Measurements from ENCODE around the gene NOG.

NOG gene

DNA sequence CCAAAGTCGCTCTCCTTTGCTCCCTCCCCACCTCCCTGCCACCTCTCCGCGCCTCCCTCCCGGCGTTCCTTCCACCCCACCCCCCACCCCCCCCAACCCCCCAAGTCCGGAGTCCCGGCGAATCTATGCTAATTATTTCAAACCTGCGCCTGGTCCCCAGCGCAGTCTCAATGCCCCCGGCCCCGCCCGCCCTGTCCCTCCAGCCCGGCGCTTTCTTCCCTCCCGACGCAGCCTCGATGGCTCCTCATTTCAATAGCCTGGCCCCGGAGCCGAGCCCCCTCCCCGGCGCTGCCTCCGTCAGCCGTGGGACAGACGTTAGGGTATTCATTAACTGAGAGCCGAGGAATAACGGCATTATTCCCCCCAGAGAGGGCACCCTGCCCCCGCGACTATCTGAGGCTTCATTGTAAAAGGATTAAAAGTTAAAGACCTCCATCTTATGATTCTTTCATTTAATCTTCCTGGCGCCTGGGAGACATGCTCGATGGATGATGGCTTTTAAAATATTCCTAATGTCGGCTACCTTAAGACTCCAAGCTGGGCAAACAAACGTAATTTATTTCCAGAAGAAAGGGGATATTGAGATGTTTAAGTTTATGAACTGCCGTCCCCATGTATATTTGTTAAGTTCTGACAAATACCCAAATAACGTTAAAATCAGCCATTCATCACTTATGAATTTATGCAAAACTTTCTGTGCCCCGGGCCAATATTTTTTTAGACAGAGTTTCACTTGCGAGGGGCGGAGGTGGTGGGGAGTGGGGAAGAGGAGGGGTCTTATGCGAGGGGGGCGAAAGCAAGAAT lies 3.4 kb downstream of the NOG start:
- no peak for DNase-seq (ENCODE audit: low read depth, low spot score)

DNA sequence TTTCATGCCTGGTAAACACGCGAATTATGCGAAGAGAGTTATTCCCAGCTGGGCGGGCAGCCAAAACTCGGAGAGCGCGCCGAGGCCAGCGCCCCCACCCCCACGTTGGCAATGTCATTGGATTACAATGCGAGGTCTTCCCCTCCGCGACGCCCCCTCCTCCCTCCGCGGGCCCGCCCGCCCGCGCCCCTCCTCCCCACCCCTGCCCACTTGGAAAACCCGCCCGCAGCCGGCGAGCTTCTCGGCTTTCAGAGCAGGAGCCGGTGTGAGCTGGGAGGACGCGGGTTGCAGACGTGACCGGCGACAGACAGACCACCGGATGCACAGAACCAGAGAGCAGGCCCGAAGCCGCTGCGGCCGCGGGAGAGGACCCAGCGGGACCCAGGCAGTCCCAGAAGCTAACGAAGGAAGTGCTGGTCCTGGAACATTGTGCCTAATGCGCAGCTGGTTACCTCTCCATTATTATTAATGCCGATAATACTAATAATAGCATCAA lies 4.0 kb downstream of the NOG start:
- no peak for DNase-seq (ENCODE audit: low read depth, low spot score)

DNA sequence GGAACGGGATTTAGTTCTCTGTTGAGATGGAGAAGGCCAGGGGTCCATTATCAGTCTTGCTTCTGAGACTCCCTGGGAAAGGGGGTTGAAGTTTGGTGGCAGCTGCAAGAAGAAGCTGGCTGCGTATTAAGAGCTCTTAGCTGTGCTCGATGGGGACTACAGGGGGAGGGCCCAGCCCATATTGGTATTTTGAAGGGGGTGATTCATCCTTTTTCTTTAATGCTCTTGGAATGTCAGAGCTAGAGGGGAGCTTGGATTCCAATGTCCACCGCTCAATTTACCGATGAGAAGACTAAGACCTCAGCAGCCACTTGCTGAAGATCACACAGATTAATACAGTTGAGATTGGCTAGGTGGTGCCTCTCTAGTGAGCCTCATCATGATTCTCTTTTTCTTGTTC lies 5.0 kb downstream of the NOG start:
- DNase-seq (ENCODE audit: low read depth, low spot score), result no peak

GRCh38 chr17:56599088-56599487 lies 5.6 kb downstream of the NOG start:
- DNase-seq (ENCODE audit: low read depth, low spot score), result no peak

DNA sequence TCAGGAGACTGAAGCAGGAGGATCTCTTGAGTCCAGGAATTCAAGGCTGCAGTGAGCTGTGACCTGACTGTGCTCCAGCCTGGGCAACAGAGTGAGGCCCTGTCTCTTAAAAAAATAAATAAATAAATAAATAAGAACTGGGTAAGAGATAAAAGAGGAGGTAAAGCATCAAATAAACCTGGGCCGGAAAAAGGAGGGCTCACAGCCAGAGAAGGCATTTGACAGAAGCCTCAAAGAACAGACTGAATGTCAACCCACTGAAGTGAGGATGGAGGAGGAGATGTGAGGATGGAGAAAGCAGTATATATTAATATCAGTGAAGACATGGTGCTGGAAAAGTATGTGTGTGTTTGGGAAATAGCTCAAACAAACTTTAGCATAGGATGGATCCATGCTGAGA lies 6.1 kb downstream of the NOG start:
- no peak for DNase-seq (ENCODE audit: low read depth, low spot score)

DNA sequence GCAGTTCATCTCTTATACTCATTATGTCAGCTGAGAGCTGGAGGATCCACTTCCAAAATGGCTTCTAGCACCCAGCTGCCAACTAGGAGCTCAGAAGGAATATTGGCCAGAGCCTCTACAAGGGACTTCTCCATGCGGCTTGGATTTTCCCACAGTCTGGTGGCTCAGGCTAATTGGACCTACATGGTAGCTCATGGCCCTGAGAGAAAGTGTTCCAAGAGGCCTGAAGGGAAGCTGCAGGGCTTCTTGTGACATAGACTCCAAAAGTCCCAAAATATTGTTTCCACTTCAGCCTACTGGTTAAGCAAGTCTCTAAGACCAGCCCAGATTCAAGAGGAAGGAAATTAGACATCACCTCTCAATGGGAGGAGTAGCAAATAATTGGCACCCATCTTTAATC lies 6.8 kb downstream of the NOG start:
- no peak for DNase-seq (ENCODE audit: low read depth, low spot score)

DNA sequence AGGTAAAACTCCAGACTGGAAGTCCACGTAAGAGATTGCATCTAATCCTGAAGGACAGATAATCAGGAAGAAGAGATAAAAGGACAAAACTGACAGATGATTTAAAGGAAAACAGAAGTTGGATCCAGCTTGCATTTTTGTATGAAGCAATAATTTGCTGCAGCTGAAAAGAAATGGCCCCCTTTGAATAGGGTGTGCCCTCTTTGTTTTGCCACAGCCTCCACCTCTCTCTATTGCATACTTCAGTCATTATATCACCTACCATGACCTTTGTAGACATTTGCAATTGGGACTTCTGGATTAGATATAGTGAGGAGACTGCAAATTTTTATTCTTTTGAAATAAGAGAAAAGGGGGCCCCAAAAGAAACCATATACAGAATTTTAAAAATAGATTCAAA lies 8.1 kb downstream of the NOG start:
- no peak for DNase-seq (ENCODE audit: low read depth, low spot score)

DNA sequence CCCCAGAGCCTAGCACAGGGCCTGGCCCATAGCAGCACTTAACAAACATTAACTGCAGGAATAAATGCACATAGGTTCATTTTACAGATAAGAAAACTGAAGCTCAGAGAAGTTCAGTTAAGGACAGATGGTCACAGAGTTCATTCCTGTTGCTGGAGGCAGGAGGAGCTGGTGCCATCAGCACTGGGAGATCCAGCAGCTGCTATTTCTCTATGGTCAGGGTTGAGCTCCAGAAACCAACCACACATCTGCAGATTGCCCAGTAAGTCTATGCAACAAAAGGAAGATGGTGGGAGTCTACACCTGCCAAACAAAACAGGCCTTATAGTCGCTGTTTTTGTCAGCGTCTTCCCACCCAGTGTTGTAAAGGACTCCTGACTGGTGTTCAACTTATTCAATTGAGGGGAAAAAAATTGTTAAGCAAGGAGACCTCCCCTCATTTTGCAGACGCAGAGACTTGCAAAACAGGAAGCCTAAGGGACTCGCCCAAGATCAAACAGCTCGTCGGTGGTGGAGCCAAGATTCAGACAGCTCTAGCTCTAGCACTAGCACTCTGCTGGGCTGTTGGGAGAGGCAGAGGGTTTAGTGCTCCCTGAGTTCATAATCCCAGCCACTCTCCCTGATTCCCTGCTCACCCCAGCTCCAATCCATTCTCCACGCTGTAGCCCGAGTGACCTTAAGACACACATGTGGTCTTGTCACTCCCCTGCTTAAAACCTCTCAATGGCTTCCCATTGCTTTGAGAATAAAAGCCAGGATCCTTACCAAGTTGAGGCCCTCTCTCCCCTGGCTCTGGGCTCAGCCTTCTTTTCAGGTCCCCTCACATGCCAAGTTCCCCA lies 9.0 kb downstream of the NOG start:
- DNase-seq (ENCODE audit: low read depth, low spot score), result no peak

DNA sequence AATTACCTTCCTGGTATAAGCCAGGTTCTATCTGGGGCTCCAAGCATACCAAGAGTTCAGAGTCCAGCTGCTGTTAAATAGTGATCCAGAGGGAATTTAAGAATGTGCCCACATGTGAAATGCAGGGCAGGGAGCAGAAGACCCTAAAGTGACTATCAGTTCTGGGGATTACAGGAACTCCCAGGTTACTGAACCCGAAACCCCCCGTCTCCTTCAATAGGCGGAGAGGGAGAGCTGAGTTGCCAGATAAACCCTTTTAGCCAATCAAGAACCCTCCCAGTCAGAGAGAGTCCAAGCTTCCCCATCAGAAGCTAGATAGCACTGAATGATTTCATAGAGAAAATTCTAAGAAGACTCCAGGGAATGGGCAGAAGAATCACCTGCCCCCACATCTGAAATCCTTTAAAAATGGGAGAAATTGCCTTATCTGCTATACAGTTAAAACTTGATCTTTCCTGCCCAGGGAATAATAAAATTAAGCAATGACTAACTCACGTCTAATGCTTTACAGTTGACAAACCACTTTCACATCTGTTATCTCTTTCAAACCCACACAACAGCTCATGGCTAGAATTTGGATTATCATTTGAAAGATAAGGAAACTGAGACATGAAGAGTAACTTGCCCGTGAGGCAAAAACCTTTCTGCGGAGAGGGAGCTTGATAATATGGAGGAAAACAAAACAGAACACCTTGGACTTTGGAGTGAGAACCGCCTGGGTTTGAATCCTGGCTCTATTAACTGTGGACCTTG lies 10.2 kb downstream of the NOG start:
- no peak for DNase-seq (ENCODE audit: low read depth, low spot score)

DNA sequence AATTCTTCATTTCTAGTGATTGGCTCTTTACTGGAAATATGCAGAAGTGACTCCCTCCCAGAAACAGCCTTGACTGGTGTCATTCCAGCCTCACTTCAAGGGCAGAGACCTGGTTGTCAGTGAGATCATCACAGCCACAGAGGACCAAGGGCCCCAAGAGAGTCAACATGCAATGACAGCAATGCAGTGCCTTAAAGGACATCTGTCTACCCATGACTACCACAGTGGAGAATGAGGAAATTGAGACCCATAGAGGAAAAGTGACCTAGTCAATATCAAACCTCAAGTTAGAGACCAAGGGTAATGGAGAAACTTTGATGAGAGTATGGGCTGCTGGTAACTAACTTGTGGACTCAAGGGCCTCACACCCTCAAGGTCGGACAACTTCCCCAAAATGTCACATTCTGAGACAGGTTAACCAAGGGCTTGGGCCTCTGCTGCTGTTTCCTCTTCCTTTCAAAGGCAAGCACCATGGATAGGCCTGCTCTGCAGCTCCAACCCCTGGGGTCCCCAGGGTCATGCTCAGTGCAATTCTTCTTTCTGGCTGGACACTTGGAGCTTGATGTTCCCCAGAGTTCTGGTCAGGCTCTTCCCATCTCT lies 11.3 kb downstream of the NOG start:
- DNase-seq (ENCODE audit: low read depth, low spot score), result no peak

DNA sequence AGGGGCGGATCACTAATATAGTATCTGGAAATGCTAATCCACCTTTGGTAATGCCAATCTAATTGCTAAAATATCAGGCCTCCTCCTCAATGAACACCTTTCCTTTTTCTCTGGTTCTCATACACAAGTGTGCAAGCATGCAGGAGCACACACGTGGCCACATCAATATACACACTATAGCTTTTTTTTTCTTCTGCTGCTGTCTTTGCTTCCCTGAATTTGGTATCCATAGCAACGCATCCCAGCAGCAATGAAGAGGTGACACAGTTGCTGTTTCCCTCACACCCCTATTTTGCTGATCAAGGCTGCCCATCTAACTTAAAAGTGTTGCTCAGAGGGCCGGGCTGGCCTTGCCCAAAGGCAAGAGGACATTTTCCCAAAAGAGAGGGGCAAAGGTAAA lies 15.4 kb downstream of the NOG start:
- DNase-seq (ENCODE audit: low read depth, low spot score), result no peak

DNA sequence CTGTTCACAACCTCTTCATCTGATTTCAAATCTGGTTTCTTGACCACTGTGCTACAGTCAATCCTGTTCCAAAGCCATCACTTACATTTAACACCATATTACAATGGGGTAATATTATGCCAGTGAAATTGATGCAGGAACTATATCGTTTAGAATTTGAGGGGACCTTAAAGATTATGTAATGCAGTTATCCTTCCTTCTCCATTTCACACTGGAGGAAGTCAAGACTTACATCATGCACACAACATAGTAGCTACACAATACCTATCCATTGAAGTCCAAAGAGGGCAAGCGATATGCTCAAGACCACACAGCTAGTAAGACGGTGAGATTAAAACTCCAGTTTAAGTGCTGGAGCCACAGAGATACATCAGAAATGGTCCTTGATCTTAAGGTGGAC lies 16.8 kb downstream of the NOG start:
- no peak for DNase-seq (ENCODE audit: low read depth, low spot score)

GRCh38 chr17:56613131-56613530 lies 19.6 kb downstream of the NOG start:
- DNase-seq (ENCODE audit: low read depth, low spot score), result no peak

GRCh38 chr17:56614522-56614921 lies 21.0 kb downstream of the NOG start:
- no peak for DNase-seq (ENCODE audit: low read depth, low spot score)

DNA sequence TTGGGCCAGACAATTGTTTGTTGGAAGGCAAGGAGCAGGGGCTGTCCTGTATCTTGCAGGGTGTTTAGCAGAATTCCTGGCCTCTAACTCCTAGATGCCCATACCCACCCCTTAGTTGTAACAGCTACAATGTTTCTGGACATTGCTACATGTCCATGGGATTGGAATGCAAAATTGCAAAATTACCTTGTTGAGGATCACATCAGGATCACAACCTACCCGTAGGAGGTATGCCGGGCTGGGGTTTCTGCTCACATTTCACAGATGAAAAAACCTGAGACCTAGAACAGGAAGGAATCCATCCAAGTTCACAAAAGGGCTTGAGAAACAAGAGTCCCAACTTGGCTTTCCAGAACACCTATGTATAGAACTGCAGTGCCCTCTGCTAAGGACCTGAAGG lies 22.7 kb downstream of the NOG start:
- no peak for DNase-seq (ENCODE audit: low read depth, low spot score)

DNA sequence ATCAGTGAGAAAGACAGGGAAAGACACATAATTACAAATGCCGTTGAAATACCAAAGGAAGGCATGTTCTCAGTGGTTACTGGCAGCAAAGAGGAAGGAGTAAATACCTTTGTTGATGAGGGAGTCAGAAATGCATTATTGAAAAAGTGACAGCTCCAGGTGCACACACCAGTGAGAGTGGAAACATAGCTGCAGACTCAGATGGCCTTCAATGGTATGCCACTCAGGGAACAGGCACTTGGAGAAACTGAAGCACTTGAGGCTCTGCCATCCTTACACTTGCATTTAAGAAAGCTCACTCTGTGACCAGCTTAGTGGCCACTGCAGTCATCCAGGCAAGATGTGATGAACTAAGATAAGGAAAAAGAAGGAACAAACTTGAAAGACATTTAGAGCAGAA lies 29.9 kb downstream of the NOG start:
- DNase-seq (ENCODE audit: low read depth, low spot score), result no peak

DNA sequence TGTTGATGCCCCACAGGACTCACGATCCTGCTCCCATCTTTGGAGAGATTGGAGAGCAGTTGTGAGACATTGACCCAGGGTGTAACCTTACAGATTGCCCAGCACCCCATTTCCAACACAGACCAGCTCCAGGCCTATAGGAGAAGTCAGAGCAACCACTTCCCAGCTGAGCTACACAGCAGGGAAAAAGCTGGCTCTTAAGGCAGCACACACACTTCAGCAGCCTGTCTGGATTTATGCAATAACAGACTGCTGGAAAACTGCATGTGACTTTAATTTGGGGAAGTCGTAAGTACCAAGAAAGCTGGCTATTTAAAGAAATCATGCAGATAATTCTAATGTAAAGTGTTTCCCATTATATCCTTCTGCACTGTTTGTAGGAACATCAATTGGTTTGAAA lies 30.8 kb downstream of the NOG start:
- no peak for DNase-seq (ENCODE audit: low read depth, low spot score)

GRCh38 chr17:56624912-56625311 lies 31.4 kb downstream of the NOG start:
- no peak for DNase-seq (ENCODE audit: low read depth, low spot score)

DNA sequence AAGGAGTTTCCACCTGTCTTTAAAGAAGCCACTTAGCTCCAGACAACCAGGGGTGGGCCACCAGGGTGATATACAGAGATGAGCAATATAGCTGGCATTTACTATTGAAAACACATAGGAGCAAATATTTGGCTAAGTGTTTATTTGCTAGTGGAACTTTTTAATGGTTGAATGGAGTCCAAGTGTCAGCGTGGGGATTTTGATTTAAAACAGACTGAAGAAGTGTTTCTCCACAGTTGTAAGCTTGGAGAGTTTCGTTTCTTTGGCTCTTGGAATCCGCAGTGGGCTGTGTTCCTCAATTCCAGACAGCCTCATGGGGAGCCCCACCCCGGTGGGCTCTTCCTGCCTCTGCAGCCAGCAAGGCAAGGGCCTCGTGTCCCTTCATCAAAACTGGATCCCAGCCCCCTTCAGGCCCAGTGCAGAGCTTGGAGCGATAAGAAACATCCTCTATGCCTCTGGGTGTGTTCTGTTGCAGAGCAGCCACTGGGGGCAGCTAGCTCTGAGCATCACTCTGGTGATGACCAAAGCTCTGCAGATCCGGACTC lies 36.1 kb downstream of the NOG start:
- DNase-seq (ENCODE audit: low read depth, low spot score), result no peak

GRCh38 chr17:56630202-56630601 lies 36.7 kb downstream of the NOG start:
- DNase-seq (ENCODE audit: low read depth, low spot score), result no peak

DNA sequence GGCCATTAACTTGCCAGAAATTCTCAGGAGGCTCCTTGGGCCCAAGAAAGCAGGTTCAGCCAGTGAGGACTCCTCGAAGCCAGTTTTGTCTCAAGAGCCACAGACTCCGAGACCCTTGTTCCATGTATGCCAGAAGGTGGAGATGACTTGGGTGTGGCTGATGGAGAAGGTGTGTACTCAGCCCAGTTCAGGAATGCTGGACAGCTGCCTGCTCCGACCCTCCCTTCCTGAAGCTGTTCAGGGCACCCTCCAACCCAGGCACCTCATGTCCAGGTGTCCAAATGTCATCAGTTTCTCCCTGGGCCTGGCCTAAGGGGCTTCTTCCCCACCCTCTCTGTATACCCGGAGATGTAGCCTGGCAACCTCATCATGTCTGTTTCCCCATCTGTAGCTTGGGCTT lies 40.2 kb downstream of the NOG start:
- no peak for DNase-seq (ENCODE audit: low read depth, low spot score)

GRCh38 chr17:56635641-56636040 lies 42.1 kb downstream of the NOG start:
- no peak for DNase-seq (ENCODE audit: low read depth, low spot score)
